GM20431 (cell line): ENCODE measurements around the gene UGT1A9.

Source experiments
- in situ Hi-C: fragments of 300-500 bp; cut with MseI, MboI; formaldehyde crosslinking; loops from one replicate; pipeline ENCODE4 v1.15.0; 2020; ENCODE audit warnings: low sequenced_read_pairs; ENCODE audit not compliant: unreplicated experiment

UGT1A9 gene

DNA sequence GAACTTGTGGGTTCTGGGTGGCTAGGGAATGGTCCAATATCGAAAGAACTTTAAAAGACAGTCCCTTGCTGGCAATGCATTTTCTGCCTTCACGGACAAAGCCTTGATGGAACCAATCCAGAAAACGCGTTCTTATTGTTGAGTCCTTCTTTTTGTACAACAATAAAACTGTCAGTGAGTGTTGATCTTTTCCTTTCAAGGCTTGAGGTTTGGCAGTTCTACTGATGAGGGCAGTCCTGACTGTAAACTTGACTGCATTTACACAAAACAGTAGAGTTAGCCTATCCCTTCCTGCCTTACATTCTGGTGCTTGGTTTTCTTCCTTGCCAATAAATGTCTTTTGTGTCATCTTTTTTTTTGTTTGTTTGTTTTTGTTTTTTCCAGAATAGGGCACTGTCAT, 7.5 kb downstream of the UGT1A9 start:
- in situ Hi-C loops = no loop called here

DNA sequence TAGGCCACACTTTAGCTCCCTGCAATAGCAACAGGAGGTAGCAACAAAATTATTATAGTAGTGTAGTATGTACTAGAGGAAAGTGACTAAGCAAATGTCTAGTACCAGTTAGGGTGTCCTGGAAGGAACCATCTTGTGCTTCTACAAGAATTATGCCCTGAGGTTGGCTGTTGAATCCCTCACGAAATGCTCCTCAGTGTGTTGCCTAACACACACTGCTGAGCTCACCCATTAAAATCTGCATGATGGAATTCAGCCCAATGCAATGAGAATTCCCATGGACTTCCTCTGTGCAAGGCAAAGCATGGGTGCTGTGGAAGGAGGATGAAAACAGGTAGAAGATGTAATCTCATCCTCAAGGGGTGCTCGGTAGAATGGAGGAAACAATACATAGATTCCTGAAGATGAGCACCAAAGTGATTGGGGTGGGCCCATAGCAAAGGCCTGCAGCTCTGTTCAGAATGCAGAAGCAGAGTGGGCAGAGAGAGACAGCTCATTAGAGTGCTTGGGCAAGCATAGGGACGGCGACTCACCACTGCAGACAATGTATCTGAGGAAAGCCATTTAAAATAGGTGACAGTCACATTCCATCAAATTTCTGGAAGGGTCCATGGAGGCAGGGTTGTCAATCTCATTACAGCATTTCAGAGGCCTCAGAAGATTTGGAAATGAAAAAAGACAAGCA, 8.8 kb downstream of the UGT1A9 start:
- in situ Hi-C loops = no loop called here

DNA sequence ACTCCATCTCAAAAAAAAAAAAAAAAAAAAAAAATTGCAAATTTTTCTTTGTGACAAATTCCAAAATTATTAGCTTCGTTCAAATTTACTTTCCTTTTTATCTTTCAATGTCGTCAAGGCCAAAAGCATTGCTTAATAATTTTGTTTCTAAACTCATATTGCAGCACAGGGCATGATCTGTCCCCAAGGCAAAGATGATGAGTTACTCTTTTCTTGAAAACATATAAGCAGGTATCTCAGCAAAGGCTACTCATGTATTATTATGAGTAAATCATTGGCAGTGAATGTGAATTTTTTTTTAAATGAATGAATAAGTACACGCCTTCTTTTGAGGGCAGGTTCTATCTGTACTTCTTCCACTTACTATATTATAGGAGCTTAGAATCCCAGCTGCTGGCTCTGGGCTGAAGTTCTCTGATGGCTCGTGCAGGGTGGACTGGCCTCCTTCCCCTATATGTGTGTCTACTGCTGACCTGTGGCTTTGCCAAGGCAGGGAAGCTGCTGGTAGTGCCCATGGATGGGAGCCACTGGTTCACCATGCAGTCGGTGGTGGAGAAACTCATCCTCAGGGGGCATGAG, 9.9 kb downstream of the UGT1A9 start, which contains the start of gene UGT1A7:
TSS of gene UGT1A7 (plus strand) at position 381 of the 579 bp plus-strand sequence. CDS start at position 418, 37 bp downstream.
- in situ Hi-C loops = no loop called here

DNA sequence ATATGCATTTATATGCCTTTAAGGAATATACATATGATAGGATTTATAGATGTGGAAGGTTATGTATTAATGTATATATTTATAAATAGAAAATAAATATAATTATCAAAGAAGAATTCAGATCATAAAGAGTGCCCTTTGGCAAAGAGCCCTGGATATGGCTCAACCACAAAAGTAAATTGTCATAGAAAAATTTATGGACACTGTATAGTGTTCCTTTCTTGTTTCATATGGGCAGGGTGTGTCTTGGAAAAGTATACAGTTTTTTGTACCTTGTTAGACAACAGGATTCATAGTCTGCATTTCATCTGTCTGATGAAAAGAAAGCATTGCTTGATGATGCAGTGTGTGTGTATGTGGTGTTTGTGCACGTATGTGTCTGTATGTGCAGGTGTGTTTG, 12.9 kb downstream of the UGT1A9 start:
- in situ Hi-C loops = no loop called here

DNA sequence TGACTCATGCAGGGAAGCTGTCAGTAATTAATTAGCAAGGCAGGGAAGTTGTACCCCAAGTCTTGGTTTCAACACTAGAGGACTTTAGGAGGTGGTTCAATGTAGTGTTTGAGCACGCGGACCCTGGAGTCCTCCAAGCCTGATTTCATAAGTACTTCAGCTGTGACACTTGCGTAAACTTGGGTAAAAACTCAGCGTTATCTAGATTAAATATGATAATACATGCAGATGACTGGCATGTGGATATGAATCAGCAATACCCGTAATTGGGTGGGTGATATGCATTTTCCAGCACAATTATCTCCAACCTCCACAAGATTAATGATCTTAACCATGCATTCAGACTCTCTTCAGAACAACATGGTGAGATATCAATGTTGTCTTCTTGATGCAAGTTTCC, 15.2 kb downstream of the UGT1A9 start:
- in situ Hi-C loops = no loop called here

DNA sequence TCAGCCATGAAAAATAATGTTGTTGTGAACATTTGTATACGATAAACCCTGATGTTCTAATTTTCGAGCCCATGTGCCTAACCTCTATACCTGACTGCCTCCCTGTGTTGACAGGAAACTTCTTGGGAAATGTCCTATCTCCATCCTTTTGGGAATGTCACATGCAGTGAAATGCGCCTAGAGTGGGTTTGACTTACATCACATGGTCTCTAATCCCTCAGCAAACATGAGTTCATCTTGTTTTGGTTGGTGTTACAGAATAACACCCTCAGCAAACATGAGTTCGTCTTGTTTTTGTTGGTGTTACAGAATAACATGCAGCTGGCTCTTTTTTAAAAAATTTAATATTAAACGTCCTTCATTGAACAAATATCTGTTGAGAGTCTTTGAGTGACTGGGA, 16.6 kb downstream of the UGT1A9 start:
- in situ Hi-C loops = no loop called here

DNA sequence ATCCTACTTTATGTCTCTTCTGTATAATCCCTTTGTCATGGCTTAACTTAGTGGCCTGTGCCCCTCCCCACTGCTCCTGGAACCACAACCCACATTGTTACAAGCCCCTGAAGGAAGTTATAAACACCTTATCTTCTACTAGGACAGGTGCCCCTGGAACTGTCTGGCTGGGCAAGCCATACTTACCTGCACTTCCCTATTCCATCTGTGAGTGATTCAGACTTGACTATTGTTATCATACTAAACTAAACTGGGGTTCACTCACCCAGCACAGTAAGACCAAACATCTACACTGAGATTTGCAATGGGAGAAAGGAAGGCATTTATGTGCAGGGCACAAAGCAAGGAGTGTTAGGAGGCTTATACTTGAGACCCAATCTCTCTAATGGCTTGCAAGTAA, 17.3 kb downstream of the UGT1A9 start:
- in situ Hi-C loops = no loop called here

DNA sequence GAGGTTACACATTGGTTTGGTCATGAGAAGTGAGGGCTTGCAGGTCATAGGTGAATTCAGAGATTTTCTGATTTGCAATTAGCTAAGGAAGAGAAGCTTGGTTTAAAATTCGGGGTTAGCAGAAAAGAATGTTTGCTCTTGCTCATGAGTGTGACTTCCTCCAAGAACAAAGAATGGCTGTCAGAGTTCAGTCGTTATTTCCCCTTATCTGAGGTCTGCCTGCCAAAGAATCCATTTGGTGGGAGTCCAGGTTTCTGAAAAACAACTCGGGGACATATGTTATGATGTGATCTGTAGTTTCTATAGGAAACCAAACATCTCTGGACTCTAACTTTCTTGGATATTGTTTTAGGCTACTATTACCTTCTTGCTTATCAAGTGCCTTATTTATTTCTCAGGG, 17.8 kb downstream of the UGT1A9 start:
- in situ Hi-C loops = no loop called here

DNA sequence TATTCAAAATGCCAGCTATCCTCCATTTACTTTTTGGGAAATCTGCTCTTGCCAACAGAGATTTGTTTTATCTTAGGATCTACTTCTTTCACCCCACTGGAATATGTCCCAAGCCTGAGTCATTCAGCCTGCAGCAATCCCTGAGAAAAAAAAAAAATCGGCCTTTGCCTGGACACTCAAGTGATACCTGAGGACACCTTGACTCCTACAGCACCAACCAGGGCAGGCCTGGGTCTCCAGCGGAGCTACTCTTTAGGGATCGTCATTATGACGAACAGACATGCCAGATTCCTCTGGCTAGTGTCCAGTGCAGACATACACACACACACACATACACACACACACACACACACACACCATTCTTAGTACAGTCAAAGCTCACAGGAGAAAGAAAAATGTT, 18.7 kb downstream of the UGT1A9 start:
- in situ Hi-C loops = no loop called here

DNA sequence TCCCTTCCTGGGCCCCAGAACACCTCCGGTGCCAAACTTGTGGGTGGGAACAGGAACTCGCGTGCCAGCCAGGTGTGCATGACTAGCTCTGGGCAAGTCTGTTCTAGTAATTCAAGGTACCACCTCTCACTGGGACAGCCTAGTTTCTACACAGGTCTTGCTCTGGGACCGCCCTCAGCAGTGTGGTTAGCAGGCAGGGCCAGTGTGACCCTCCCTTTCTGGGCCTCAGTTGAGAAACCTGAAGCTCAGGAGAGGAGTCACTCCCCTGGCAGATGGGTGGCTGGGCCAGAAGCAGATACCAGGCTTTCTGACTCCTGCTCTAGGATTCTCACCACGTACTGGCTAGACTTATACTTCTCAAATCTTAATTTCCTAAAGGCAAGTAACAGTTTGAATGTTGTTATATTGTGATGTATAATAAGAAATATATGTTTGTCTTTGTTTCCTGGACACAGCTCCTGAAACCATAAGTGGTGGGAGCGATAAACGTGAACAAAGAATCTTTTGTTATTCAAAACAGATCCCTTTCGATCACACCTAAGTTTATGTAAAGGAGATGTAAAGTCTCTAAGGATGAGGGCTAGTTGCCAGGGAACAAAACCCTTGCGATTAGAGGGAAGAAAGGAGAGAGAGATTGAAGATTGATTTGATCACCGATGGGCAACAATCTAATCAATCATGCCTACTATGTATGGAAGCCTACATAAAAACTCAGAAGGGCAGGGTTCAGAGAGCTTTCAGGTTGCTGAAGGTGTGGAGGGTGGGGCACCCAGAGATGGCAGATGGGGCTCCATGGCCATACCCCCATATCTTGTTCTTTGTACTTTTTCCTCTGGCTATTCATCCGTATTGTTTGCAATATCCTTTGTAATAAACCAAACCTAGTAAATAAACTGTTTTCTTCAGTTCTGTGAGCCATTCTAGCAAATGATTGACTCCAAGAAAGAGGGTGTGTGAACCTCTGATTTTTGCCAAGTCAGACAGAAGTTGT, 20.0 kb downstream of the UGT1A9 start:
- in situ Hi-C loops = no loop called here

DNA sequence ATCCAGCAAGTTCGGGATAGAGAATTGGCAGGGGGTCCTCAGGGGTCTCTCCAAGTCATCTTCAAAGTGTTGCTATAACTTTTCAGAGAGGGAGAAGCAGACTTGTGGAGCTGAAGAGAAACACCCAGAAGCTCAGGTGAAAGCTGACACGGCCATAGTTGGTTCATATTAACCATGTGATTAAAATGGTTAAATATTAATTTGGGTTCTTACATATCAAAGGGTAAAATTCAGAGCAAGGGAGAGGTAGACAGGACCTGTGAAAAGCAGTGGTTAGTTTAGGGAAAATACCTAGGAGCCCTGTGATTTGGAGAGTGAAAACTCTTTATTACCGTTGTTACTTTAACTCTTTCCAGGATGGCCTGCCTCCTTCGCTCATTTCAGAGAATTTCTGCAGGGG, 20.9 kb downstream of the UGT1A9 start, which contains the start of gene UGT1A6:
TSS of gene UGT1A6 (plus strand) at position 243 of the 400 bp plus-strand sequence. CDS start at position 358, 115 bp downstream.
- in situ Hi-C loops = no loop called here

DNA sequence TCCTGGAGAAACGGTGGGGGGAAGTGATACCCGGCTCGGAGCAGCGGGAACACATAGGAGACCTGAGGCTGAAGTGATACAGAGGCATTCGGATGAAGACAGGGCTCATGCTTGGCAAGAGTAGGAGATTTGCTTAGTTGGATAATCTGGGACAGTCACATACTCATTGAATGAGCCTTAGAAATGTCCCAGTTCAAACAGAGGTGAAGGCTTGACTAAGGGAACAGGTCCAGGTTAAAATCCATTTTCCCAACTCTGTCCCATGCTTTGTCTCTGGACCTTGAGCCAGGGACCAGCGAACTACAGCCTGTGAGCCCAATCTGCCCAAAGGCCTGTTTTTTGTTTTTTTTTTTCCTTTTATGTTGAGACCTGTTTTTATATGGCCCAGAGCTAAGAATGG, 22.3 kb downstream of the UGT1A9 start:
- in situ Hi-C loops = no loop called here

DNA sequence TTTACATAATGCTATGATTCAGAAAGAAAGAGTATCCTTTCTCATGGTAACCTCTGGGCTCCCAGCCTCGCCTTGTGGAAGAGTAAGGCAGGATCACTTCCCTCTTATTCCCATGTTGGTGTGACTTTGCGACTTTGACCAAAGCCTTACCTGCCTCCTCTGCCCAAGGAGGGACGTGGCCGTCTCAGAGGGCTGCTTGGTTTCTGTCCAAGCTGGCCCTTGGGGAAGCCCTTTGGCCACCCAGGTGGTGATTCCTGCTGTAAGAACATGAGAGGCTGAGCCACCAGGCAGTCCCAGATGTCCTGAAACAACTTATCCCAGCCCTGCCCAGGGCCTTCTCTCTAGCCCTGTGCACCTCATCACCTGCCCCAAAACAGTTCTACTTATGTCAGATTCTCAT, 27.0 kb downstream of the UGT1A9 start:
- in situ Hi-C loops = no loop called here

DNA sequence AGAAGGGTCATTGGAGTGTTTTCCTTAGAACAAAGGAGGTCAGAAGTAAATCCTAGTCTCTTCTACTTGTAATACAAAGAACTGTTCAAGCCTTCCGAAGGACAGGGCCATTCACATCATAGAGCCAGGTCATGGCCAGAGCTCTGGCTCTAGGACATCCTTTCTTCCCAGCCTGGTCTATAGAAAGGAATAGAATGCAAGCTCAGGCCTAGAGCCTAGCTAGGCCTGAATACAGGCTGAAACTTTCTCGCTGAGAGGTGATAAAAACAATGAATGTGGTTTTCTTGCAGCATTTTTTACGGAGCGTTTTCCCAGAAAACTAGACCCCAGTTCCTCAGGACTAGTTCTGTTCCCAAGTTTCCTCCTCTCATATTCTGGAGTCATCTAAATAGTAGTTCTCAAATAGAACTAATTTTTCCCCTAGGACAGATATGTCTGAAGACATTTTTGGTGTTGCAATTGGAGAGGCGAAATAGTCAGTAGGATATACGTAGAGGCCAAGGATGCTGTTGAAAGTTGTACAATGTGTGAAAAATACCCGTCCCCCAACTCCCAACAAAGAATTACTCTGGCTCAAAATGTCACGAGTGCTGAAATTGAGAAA, 27.8 kb downstream of the UGT1A9 start:
- in situ Hi-C loops = loop anchor here (25.0 kb wide), 1 partner anchor 237 kb away; no protein-coding TSS in a partner anchor

DNA sequence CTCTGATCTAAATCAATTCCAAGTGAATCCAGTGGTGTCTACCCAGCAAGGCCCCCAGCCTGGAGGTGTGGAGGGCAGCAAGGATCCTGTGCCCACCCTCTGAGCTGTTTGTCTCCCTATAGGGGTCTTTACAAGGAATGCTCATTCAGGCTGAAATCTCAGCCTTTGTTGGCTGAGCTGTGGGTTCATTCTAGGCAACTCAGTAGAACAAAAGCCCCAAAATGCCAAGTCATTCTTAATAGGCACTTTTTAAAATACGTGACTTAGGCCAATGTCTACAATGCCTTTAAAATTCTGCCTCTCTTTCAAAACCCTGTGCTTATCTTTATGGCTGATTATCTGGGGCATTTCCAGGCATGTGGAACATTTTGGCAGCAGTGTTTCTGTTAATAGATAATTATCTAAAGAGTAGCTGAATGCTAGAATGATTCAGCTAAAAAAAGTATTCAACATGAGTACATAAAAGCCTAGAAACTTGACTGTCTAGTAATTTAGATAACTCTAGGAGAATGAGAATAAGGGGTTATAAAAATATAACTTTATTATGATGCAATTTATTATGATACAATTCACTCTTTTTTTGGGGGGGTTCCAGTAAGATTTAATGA, 28.4 kb downstream of the UGT1A9 start:
- in situ Hi-C loops = loop anchor here (25.0 kb wide), 1 partner anchor 238 kb away; no protein-coding TSS in a partner anchor

DNA sequence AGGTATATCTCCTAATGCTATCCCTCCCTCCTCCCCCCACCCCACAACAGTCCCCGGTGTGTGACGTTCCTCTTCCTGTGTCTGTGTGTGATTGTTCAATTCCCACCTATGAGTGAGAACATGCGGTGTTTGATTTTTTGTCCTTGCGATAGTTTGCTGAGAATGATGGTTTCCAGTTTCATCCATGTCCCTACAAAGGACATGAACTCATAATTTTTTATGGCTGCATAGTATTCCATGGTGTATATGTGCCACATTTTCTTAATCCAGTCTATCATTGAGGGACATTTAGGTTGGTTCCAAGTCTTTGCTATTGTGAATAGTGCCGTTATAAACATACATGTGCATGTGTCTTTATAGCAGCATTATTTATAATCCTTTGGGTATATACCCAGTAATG, 29.1 kb downstream of the UGT1A9 start:
- in situ Hi-C loops = loop anchor here (25.0 kb wide), 1 partner anchor 239 kb away; no protein-coding TSS in a partner anchor

DNA sequence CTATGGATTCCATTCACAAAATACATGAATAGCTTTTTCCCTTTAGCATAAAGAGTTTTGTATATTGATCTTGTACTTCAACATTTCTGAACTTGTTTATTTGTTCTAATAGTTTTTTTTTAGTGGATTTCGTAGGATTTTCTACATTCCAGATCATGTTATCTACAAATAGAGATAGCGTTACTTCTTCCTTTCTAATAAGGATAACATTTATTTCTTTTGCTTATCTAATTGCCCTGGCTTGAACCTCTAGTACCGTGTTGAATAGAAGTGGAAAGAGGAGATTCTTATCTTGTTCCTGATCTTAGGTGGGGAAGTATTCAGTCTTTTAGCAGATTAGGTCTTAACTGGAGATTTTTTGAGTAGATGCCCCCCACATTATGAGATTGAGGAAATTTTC, 30.5 kb downstream of the UGT1A9 start:
- in situ Hi-C loops = loop anchor here (25.0 kb wide), 1 partner anchor 240 kb away; no protein-coding TSS in a partner anchor

DNA sequence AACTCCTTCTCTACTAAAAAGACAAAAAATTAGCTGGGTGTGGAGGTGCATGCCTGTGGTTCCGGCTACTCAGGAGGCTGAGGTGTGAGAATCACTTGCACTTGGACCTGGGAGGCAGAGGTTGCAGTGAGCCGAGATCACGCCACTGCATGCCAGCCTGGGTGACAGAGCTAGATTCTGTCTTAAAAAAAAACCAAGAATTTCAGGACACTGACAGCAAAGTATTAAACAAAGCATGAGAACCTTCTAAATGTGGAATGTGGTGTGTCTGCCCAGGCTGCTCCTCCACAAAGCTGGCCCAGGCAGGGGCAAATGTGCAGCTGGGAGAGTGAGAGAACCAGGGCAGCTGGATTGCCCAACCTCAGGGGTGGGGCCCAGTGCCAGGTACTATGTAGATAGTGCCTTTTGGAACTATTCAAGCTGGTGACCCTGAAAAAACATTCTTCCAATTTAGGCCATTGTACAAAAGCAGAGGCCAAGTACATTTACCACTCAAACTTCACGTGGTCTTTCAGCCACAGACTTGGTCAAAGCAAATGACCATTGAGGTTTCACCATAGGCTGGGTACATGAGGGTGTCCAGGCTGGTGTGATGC, 34.3 kb downstream of the UGT1A9 start:
- in situ Hi-C loops = loop anchor here (25.0 kb wide), 1 partner anchor 244 kb away; no protein-coding TSS in a partner anchor

DNA sequence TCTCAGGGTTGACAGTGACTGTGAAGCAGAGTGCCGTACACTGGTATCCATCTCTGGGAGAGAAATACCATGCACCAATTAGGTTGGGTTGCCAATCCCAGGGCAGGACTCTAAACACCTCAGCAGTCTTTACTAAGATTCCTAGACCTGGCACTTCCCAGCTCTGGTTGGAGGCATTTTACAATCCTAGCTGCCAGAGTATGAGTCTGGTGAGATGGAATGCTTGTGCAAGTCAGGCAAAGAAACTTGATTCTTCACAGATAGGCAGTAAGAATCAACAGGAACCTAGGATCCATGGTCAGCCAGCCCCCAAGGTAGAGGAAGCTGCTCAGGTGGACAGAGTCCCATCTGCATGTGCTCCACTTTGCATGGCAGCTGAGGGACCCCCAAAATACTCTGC, 35.0 kb downstream of the UGT1A9 start:
- in situ Hi-C loops = loop anchor here (25.0 kb wide), 1 partner anchor 244 kb away; no protein-coding TSS in a partner anchor
